Activated gamma-delta T cell (primary cell): ENCODE measurements around the gene VEGFA.

Experiments
- DNase-seq: peaks from one replicate; lab custom pipeline; 2025; lab: John Stamatoyannopoulos, UW

The VEGFA gene

DNA sequence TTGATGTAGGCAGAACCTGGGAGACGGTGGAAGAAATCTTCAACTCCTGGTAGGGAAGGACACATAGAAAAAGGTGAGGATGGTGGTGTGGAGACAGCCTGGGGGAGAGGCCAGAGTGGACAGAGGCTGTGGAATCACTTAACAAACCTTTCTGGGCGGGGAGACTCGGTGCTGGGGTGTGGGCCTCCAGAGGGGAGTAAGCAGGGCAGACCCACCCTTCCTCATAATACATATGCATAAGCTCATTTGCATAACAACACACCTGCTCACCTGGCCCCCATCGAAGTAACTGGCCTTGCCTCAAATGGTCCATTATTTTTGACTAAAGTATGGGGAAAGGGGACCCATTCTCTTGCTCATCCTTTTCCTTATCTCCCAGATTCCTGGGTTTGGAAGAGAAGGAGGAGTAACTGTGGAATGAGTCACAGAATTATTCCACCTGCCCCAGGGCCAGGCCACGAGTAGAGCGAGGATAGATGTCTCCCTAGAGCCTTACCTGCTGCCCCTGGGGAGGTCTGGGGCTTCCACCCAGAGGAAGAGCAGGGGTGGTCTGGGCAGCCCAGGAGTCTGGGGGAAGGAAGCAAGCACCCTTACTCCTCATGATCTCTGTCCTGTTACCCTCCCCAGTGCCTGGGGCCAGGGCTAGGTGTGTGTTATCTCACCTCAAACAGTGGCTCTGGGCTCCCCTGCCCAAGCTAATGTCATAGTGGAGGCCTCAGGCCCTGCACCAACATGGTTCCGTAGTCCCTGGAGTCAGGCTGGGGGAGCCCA lies 10.7 kb upstream of the VEGFA start:
- DNase-seq: no peak

DNA sequence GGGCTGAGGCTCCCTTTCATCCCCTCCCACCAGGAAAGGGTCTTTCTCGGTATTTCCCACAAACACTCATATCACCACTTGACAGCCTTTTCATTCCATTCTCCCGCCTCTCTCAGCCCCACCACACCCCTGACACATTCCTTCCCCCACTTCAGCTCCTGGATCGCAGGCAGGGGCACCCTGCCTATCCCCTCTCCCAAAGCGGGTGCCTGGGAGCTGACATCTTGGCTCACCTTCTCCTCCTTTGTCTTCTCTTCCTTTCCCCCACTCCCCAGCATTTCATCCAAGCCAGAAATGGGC lies 10.2 kb upstream of the VEGFA start:
- DNase-seq: no peak

DNA sequence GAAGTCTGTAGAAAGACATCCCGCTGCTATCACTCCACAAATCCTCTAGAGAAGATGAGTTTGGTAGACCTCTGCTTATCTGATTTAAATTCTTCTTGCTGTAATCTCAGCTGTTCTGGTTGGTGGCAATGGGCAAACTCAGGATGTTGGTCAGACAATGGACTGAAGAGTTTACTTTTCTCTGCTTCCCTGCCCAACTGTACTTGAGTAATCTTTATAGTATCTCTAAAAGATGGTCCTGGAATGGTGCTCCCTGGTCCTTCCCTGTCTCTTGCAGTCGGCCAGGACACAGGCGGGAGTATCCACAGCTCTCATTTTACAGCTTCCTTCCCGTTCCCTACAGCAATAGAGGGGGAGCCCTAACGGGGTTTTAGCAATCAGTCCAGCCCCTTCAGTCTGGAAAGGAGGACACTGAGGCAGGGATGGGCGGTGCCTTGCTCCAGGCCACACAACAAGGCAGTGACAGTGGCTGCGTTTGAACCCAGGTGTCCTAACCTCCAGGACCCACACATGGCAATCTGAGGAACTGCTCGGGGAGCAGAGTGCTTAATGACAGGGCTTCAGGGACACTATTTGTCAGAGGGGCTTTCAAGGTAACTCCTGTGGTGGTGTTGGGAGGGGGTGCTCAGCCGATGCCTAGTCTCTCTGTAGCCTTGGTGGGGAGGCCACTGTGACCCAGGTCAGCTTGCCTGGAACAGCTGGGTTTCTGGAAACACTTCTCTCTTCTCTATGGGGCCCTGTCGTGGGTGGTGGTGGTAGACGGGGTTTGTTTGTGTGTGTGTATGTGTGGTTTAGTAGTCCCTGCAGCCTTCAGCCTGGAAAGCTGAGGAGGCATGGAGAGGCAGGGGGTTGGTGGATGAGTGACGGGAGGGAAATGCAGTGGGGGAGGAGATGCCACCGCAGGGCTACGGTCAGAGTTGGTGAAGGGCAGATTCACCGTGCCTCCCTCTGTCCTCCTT lies 9.5 kb upstream of the VEGFA start:
- DNase-seq: no peak

- no peak for DNase-seq
Measured at GRCh38 chr6:43761666-43762409, 8.2 kb upstream of the VEGFA start.

GRCh38 chr6:43762410-43762768 lies 7.6 kb upstream of the VEGFA start:
- no peak for DNase-seq

DNA sequence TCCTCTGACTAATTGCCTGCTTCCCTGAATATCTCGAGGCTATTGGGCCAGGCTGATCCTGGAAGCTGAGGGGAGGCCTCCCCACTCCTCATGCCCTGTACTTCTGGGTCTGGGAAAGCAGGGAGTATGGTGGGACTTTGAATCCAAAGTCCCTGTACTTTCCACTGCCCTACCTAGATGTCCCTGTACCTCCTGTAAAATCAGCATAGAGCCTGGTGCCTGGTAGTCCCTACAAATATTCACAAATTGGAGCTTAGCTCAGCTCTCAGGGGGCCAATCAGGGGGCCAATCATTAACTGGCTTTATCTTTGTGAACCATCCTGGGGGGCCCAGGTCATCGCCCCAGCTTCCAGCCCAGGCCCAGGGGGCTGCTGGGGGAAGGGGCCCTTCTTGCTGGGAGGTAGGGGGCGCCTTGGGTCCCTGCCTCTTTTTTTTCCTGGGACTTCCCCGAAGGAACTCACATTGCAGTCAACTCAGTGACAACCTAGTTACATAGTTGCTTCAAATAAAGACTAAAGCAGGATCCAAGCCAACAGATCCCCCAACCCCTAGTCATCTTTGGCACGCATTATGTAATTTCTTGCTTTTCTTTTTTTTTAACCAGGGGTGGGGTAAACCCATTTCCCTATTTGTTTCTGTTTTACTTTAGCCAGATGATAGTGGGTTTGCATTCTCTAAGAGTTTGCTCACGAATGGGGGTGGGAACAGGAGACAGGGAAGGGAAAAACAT lies 6.9 kb upstream of the VEGFA start:
- DNase-seq: no peak

DNA sequence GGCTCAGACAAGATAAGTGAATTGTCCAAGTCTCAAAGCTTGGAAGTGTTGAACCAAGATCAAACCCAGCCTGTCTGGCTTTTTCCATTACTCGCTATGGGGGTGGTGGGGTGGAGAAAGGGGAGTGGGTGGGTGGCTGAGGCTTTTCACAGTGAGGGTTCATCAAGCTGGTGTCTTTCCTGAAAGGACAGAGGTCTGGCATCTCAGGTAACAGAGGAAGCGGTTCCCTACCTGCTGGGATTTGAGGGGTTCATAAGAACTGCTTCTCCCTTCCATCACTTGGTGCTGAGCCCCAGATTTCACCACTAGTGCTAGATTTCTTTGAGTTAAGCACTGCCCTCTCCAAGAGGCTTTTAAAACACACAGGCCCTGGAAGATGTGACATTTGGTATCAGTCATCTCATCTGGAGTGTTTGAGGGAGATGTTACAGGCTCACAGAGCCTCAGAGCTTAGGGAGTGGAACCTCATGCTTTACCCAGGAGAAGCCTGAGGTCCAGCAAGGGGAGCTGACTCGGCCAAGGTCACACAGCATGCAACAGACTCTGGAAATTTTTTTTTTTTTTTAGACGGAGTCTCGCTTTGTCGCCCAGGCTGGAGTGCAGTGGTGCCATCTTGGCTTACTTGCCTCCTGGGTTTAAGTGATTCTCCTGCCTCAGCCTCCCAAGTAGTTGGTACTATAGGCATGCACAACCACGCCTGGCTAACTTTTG lies 6.0 kb upstream of the VEGFA start:
- no peak for DNase-seq

GRCh38 chr6:43764772-43765171 lies 5.2 kb upstream of the VEGFA start:
- DNase-seq: no peak

DNA sequence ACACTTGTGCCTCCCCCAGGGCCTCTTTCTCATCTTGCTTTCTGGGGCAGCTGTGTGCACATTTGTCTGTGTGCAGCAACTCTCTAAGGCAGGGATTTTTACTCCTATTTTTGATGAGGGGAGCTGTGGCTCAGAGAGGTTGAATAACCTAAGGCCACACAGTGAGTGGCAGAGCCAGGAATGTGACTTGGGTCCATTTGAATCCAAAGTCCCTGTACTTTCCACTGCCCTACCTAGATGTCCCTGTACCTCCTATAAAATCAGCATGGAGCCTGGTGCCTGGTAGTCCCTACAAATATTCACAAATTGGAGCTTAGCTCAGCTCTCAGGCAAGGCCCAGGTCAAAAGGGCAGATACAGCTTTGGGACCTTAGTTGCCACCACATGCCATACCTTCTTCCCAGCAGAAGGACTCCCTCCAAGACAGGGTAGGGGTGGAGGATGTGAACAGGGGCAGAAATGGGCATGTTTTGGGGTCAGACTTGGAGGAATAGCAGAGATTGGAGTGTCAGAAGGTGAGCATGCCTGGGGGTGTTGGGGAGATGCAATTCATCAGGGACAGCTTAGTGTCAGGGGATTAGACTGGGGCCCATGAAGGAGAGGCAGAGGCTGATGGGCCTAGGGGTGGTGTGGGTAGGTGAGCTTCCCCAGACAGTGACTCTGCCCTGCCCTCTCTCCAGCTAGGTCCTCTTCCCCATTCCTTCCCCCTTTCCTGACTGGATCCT lies 4.1 kb upstream of the VEGFA start:
- no peak for DNase-seq

- DNase-seq: no peak
Measured at GRCh38 chr6:43766500-43766853, 3.5 kb upstream of the VEGFA start.

DNA sequence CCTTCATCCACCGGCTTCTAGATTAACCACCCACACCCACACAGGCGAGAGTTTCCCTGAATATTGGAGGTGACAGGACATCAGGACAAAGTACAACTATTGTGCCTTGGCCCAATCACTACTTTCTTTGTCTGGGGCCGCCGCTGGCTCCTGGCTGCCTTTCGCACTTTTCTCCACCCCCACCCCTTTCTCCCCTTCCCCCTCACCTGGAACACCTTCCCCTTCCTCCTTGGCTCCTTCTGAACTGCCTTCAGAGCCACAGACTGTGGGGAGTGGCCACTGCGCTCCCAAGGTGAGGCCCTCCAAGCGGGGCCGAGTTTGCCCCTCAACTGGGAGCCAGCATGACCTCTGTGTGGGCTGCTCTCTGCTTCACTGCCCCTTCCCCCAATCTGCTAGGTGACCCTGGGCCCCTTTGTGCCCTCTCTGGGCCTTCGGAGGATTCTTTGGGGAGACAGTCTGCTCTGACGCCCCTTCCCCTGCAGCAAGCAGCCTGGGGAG lies 3.0 kb upstream of the VEGFA start:
- DNase-seq: no peak

- no peak for DNase-seq
Measured at GRCh38 chr6:43767553-43768505, 2.2 kb upstream of the VEGFA start.

GRCh38 chr6:43768506-43768860 lies 1.5 kb upstream of the VEGFA start:
- no peak for DNase-seq

- DNase-seq: no peak
Measured at GRCh38 chr6:43768983-43769525, 957 bp upstream of the VEGFA start.

DNA sequence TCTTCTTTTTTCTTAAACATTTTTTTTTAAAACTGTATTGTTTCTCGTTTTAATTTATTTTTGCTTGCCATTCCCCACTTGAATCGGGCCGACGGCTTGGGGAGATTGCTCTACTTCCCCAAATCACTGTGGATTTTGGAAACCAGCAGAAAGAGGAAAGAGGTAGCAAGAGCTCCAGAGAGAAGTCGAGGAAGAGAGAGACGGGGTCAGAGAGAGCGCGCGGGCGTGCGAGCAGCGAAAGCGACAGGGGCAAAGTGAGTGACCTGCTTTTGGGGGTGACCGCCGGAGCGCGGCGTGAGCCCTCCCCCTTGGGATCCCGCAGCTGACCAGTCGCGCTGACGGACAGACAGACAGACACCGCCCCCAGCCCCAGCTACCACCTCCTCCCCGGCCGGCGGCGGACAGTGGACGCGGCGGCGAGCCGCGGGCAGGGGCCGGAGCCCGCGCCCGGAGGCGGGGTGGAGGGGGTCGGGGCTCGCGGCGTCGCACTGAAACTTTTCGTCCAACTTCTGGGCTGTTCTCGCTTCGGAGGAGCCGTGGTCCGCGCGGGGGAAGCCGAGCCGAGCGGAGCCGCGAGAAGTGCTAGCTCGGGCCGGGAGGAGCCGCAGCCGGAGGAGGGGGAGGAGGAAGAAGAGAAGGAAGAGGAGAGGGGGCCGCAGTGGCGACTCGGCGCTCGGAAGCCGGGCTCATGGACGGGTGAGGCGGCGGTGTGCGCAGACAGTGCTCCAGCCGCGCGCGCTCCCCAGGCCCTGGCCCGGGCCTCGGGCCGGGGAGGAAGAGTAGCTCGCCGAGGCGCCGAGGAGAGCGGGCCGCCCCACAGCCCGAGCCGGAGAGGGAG lies 580 bp downstream of the VEGFA start:
- no peak for DNase-seq

- DNase-seq: peak; percentile 31
Measured at GRCh38 chr6:43771210-43771857, 1.3 kb downstream of the VEGFA start.

DNA sequence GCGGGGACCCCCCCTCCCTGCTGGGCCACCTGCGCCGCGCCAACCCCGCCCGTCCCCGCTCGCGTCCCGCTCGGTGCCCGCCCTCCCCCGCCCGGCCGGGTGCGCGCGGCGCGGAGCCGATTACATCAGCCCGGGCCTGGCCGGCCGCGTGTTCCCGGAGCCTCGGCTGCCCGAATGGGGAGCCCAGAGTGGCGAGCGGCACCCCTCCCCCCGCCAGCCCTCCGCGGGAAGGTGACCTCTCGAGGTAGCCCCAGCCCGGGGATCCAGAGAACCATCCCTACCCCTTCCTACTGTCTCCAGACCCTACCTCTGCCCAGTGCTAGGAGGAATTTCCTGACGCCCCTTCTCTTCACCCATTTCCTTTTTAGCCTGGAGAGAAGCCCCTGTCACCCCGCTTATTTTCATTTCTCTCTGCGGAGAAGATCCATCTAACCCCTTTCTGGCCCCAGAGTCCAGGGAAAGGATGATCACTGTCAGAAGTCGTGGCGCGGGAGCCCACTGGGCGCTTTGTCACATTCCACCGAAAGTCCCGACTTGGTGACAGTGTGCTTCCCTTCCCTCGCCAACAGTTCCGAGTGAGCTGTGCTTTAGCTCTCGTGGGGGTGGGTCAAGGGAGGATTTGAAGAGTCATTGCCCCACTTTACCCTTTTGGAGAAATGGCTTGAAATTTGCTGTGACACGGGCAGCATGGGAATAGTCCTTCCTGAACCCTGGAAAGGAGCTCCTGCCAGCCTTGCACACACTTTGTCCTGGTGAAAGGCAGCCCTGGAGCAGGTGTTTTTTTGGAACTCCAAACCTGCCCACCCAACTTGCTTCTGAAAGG lies 2.1 kb downstream of the VEGFA start:
- DNase-seq: peak; percentile 24
